Measurements from ENCODE around the gene AMER3.

Gene AMER3

GRCh38 chr2:130766711-130767407 lies 11.5 kb downstream of the AMER3 start:
- no peaks in the 10 kb centered on the region for H3K9me3 ChIP-seq (ENCODE audit: control insufficient read depth in 1 of 2, low read length in 2 of 2)
- H3K27me3 ChIP-seq (ENCODE audit: low read depth, low read length) = no peaks in the 10 kb centered on the region
- H3K27ac ChIP-seq (ENCODE audit: low read length) = no peak overlapping the region
- no peak overlapping the region for H3K4me3 ChIP-seq (ENCODE audit: low read depth in 1 of 2, low read length in 2 of 2)
- H3K4me1 ChIP-seq (ENCODE audit: control insufficient read depth in 1 of 2, insufficient read depth in 2 of 2, low read length in 2 of 2) = no peaks in the 10 kb centered on the region
- H3K36me3 ChIP-seq (ENCODE audit: control insufficient read depth in 1 of 2, insufficient read depth in 2 of 2, low read length in 2 of 2) = no peaks in the 10 kb centered on the region

- H3K4me1 ChIP-seq (ENCODE audit: control insufficient read depth in 1 of 2, insufficient read depth in 2 of 2, low read length in 2 of 2) = no peaks in the 10 kb centered on the region
- H3K4me3 ChIP-seq (ENCODE audit: low read depth in 1 of 2, low read length in 2 of 2) = no peak overlapping the region
- H3K27me3 ChIP-seq (ENCODE audit: low read depth, low read length) = no peaks in the 10 kb centered on the region
- no peaks in the 10 kb centered on the region for H3K9me3 ChIP-seq (ENCODE audit: control insufficient read depth in 1 of 2, low read length in 2 of 2)
- no peak overlapping the region for H3K27ac ChIP-seq (ENCODE audit: low read length)
- no peaks in the 10 kb centered on the region for H3K36me3 ChIP-seq (ENCODE audit: control insufficient read depth in 1 of 2, insufficient read depth in 2 of 2, low read length in 2 of 2)
These were observed 12.1 kb downstream of the AMER3 start for GRCh38 chr2:130767408-130767775.

GRCh38 chr2:130768191-130768855 lies 13.0 kb downstream of the AMER3 start:
- no peaks in the 10 kb centered on the region for H3K9me3 ChIP-seq (ENCODE audit: control insufficient read depth in 1 of 2, low read length in 2 of 2)
- no peak overlapping the region for H3K4me3 ChIP-seq (ENCODE audit: low read depth in 1 of 2, low read length in 2 of 2)
- no peaks in the 10 kb centered on the region for H3K27me3 ChIP-seq (ENCODE audit: low read depth, low read length)
- no peaks in the 10 kb centered on the region for H3K4me1 ChIP-seq (ENCODE audit: control insufficient read depth in 1 of 2, insufficient read depth in 2 of 2, low read length in 2 of 2)
- H3K27ac ChIP-seq (ENCODE audit: low read length) = no peak overlapping the region
- no peaks in the 10 kb centered on the region for H3K36me3 ChIP-seq (ENCODE audit: control insufficient read depth in 1 of 2, insufficient read depth in 2 of 2, low read length in 2 of 2)

- Histone ChIP-seq H3K4me3 (ENCODE audit: low read depth in 1 of 2, low read length in 2 of 2) (no peak overlapping the region), H3K9me3 (ENCODE audit: control insufficient read depth in 1 of 2, low read length in 2 of 2) (no peaks in the 10 kb centered on the region), H3K4me1 (ENCODE audit: control insufficient read depth in 1 of 2, insufficient read depth in 2 of 2, low read length in 2 of 2) (no peaks in the 10 kb centered on the region), H3K27ac (ENCODE audit: low read length) (no peak overlapping the region), H3K27me3 (ENCODE audit: low read depth, low read length) (no peaks in the 10 kb centered on the region), H3K36me3 (ENCODE audit: control insufficient read depth in 1 of 2, insufficient read depth in 2 of 2, low read length in 2 of 2) (no peaks in the 10 kb centered on the region)
These were observed 14.1 kb downstream of the AMER3 start for GRCh38 chr2:130769343-130769907.

GRCh38 chr2:130776550-130776949 lies 21.2 kb downstream of the AMER3 start:
- H3K36me3 ChIP-seq (ENCODE audit: control insufficient read depth in 1 of 2, insufficient read depth in 2 of 2, low read length in 2 of 2) = no peaks in the 10 kb centered on the region
- H3K27me3 ChIP-seq (ENCODE audit: low read depth, low read length) = no peaks in the 10 kb centered on the region
- H3K27ac ChIP-seq (ENCODE audit: low read length) = no peak overlapping the region
- no peak overlapping the region for H3K4me3 ChIP-seq (ENCODE audit: low read depth in 1 of 2, low read length in 2 of 2)
- H3K4me1 ChIP-seq (ENCODE audit: control insufficient read depth in 1 of 2, insufficient read depth in 2 of 2, low read length in 2 of 2) = no peaks in the 10 kb centered on the region
- H3K9me3 ChIP-seq (ENCODE audit: control insufficient read depth in 1 of 2, low read length in 2 of 2) = no peaks in the 10 kb centered on the region

GRCh38 chr2:130778781-130779180 lies 23.4 kb downstream of the AMER3 start:
- no peak overlapping the region for H3K27ac ChIP-seq (ENCODE audit: low read length)
- no peaks in the 10 kb centered on the region for H3K27me3 ChIP-seq (ENCODE audit: low read depth, low read length)
- no peak overlapping the region for H3K4me3 ChIP-seq (ENCODE audit: low read depth in 1 of 2, low read length in 2 of 2)
- no peaks in the 10 kb centered on the region for H3K36me3 ChIP-seq (ENCODE audit: control insufficient read depth in 1 of 2, insufficient read depth in 2 of 2, low read length in 2 of 2)
- no peaks in the 10 kb centered on the region for H3K9me3 ChIP-seq (ENCODE audit: control insufficient read depth in 1 of 2, low read length in 2 of 2)
- H3K4me1 ChIP-seq (ENCODE audit: control insufficient read depth in 1 of 2, insufficient read depth in 2 of 2, low read length in 2 of 2) = no peaks in the 10 kb centered on the region

- no peak overlapping the region for H3K4me3 ChIP-seq (ENCODE audit: low read depth in 1 of 2, low read length in 2 of 2)
- no peaks in the 10 kb centered on the region for H3K4me1 ChIP-seq (ENCODE audit: control insufficient read depth in 1 of 2, insufficient read depth in 2 of 2, low read length in 2 of 2)
- H3K27me3 ChIP-seq (ENCODE audit: low read depth, low read length) = no peaks in the 10 kb centered on the region
- H3K27ac ChIP-seq (ENCODE audit: low read length) = no peak overlapping the region
- H3K9me3 ChIP-seq (ENCODE audit: control insufficient read depth in 1 of 2, low read length in 2 of 2) = no peaks in the 10 kb centered on the region
- H3K36me3 ChIP-seq (ENCODE audit: control insufficient read depth in 1 of 2, insufficient read depth in 2 of 2, low read length in 2 of 2) = no peaks in the 10 kb centered on the region
These were observed 30.2 kb downstream of the AMER3 start for GRCh38 chr2:130785466-130786055.

GRCh38 chr2:130786076-130786475 lies 30.7 kb downstream of the AMER3 start:
- Histone ChIP-seq H3K9me3 (ENCODE audit: control insufficient read depth in 1 of 2, low read length in 2 of 2) (no peaks in the 10 kb centered on the region), H3K27me3 (ENCODE audit: low read depth, low read length) (no peaks in the 10 kb centered on the region), H3K4me3 (ENCODE audit: low read depth in 1 of 2, low read length in 2 of 2) (no peak overlapping the region), H3K27ac (ENCODE audit: low read length) (no peak overlapping the region), H3K36me3 (ENCODE audit: control insufficient read depth in 1 of 2, insufficient read depth in 2 of 2, low read length in 2 of 2) (no peaks in the 10 kb centered on the region), H3K4me1 (ENCODE audit: control insufficient read depth in 1 of 2, insufficient read depth in 2 of 2, low read length in 2 of 2) (no peaks in the 10 kb centered on the region)

- no peaks in the 10 kb centered on the region for H3K36me3 ChIP-seq (ENCODE audit: control insufficient read depth in 1 of 2, insufficient read depth in 2 of 2, low read length in 2 of 2)
- no peaks in the 10 kb centered on the region for H3K4me1 ChIP-seq (ENCODE audit: control insufficient read depth in 1 of 2, insufficient read depth in 2 of 2, low read length in 2 of 2)
These were observed 32.5 kb downstream of the AMER3 start for GRCh38 chr2:130787841-130788240.

GRCh38 chr2:130790312-130790711 lies 35.0 kb downstream of the AMER3 start:
- no peaks in the 10 kb centered on the region for H3K27me3 ChIP-seq (ENCODE audit: low read depth, low read length)
- H3K36me3 ChIP-seq (ENCODE audit: control insufficient read depth in 1 of 2, insufficient read depth in 2 of 2, low read length in 2 of 2) = no peaks in the 10 kb centered on the region
- H3K4me3 ChIP-seq (ENCODE audit: low read depth in 1 of 2, low read length in 2 of 2) = no peak overlapping the region
- H3K4me1 ChIP-seq (ENCODE audit: control insufficient read depth in 1 of 2, insufficient read depth in 2 of 2, low read length in 2 of 2) = no peaks in the 10 kb centered on the region
- H3K9me3 ChIP-seq (ENCODE audit: control insufficient read depth in 1 of 2, low read length in 2 of 2) = no peaks in the 10 kb centered on the region
- no peak overlapping the region for H3K27ac ChIP-seq (ENCODE audit: low read length)

More at GRCh38 chr2:130787841-130788240, 32.5 kb downstream of the AMER3 start:
- Histone ChIP-seq H3K27me3 (ENCODE audit: low read depth, low read length) (no peaks in the 10 kb centered on the region), H3K4me3 (ENCODE audit: low read depth in 1 of 2, low read length in 2 of 2) (no peak overlapping the region), H3K27ac (ENCODE audit: low read length) (no peak overlapping the region), H3K9me3 (ENCODE audit: control insufficient read depth in 1 of 2, low read length in 2 of 2) (no peaks in the 10 kb centered on the region)

- H3K27me3 ChIP-seq (ENCODE audit: low read depth, low read length) = no peaks in the 10 kb centered on the region
- H3K36me3 ChIP-seq (ENCODE audit: control insufficient read depth in 1 of 2, insufficient read depth in 2 of 2, low read length in 2 of 2) = no peaks in the 10 kb centered on the region
- H3K27ac ChIP-seq (ENCODE audit: low read length) = no peak overlapping the region
- no peaks in the 10 kb centered on the region for H3K9me3 ChIP-seq (ENCODE audit: control insufficient read depth in 1 of 2, low read length in 2 of 2)
- no peak overlapping the region for H3K4me3 ChIP-seq (ENCODE audit: low read depth in 1 of 2, low read length in 2 of 2)
- no peaks in the 10 kb centered on the region for H3K4me1 ChIP-seq (ENCODE audit: control insufficient read depth in 1 of 2, insufficient read depth in 2 of 2, low read length in 2 of 2)
These were observed 35.7 kb downstream of the AMER3 start for GRCh38 chr2:130790804-130791616.

Measured in muscle layer of duodenum (tissue), 2 donors.